Endothelial cell of umbilical vein (primary cell): ENCODE data around the gene FAM181A. TPM values are rescaled to one million over a fixed set of nuclear protein-coding genes. Genes with fewer than 3 reads are reported as not detected.

Experiments
- BruUV-seq: library from RNA; stranded (reverse); fragments of 400-500 nt; replicated peaks from 2 replicates; lab custom pipeline; 2021; lab: Mats Ljungman, UMichigan
- CTCF ChIA-PET: fragments of 300-600, 350-600 bp; sonication (Branson Sonifier 250); formaldehyde crosslinking; loops from one replicate; lab custom pipeline; 2021; ENCODE audit warnings: antibody characterized with exemption, inconsistent platforms; lab: Charles Lee
- POLR2A ChIA-PET: fragments of 300-600, 350-600 bp; sonication (Branson Sonifier 250); formaldehyde crosslinking; loops from one replicate; lab custom pipeline; 2021; ENCODE audit warnings: antibody characterized with exemption, inconsistent platforms; lab: Charles Lee
- DNase-seq: peaks from one replicate; pipeline ENCODE4 v3.0.0-alpha.2; 2011; ENCODE audit warnings: low read depth, low spot score
- FAIRE-seq: peaks from 2 replicates; lab custom pipeline; 2011; peaks lifted over from hg19 to GRCh38; lab: Jason Lieb, UNC
- H2AFZ ChIP-seq: 2 replicates; pipeline ENCODE4 v1.6.0; 2012; ENCODE audit warnings: low read depth, low read length, control low read depth, inconsistent platforms
- H3K27ac ChIP-seq: 2 replicates; pipeline ENCODE4 v1.5.1; 2011; ENCODE audit warnings: low read depth, mild to moderate bottlenecking, control low read depth, low read length, moderate library complexity; ENCODE audit not compliant: insufficient read depth
- H3K27me3 ChIP-seq, 2 experiments: 2 replicates each; pipeline versions ENCODE4 v1.6.0 to v1.6.1; 2011; ENCODE audit warnings: low read length in 2 of 2, mixed read lengths in 1 of 2; ENCODE audit not compliant: control insufficient read depth in 2 of 2, insufficient read depth in 2 of 2
- H3K36me3 ChIP-seq, 2 experiments: 2 replicates in 1 of 2; 3 replicates in 1 of 2; pipeline ENCODE4 v1.5.1; 2011; ENCODE audit warnings: low read length in 2 of 2, mild to moderate bottlenecking in 1 of 2, moderate library complexity in 1 of 2; ENCODE audit not compliant: control insufficient read depth in 2 of 2, insufficient read depth in 2 of 2; ENCODE audit errors: extremely low read depth in 1 of 2
- H3K4me1 ChIP-seq: 3 replicates; pipeline ENCODE4 v1.5.1; 2011; ENCODE audit warnings: mild to moderate bottlenecking, low read length; ENCODE audit not compliant: control insufficient read depth, insufficient read depth; ENCODE audit errors: extremely low read depth
- H3K4me2 ChIP-seq: 2 replicates; pipeline ENCODE4 v1.6.1; 2011; ENCODE audit warnings: low read length, control low read depth, mixed read lengths; ENCODE audit not compliant: insufficient read depth
- H3K4me3 ChIP-seq, 3 experiments: fragments of 200-600 bp in 1 of 3; sonication (generic), shearing (Covaris generic) in 1 of 3; replicated peaks in 1 of 3; 2 replicates each; pipeline ENCODE4 v1.5.1; 2011 to 2016; ENCODE audit warnings: control low read depth in 3 of 3, low read length in 3 of 3, mild to moderate bottlenecking in 2 of 3, inconsistent platforms in 1 of 3, low read depth in 1 of 3, moderate library complexity in 1 of 3; ENCODE audit not compliant: insufficient read depth in 1 of 3
- H3K79me2 ChIP-seq: 2 replicates; pipeline ENCODE4 v1.6.0; 2012; ENCODE audit warnings: low read length, inconsistent platforms; ENCODE audit not compliant: control insufficient read depth, insufficient read depth
- H3K9ac ChIP-seq: replicated peaks from 2 replicates; pipeline ENCODE3; 2011; ENCODE audit warnings: low read length, control low read depth; ENCODE audit not compliant: insufficient read depth; ENCODE audit errors: extremely low read depth
- H3K9me1 ChIP-seq: replicated peaks from 3 replicates; pipeline ENCODE4 v1.6.0; 2011; ENCODE audit warnings: mild to moderate bottlenecking, low read length; ENCODE audit not compliant: control insufficient read depth, insufficient read depth; ENCODE audit errors: extremely low read depth
- H3K9me3 ChIP-seq: replicated peaks from 2 replicates; pipeline ENCODE4 v1.5.1; 2012; ENCODE audit warnings: low read length, inconsistent platforms; ENCODE audit not compliant: control insufficient read depth, insufficient read depth
- H4K20me1 ChIP-seq: replicated peaks from 2 replicates; pipeline ENCODE3; 2011; ENCODE audit warnings: mild to moderate bottlenecking, low read length; ENCODE audit not compliant: control insufficient read depth, insufficient read depth; ENCODE audit errors: extremely low read depth
- CTCF ChIP-seq, 2 donors: IDR thresholded peaks; 1 replicate in 1 of 2; 2 replicates in 1 of 2; pipeline ENCODE4 v1.5.1; 2011; ENCODE audit warnings: low read length in 2 of 2, mild to moderate bottlenecking in 2 of 2, moderate library complexity in 2 of 2, control low read depth in 1 of 2, inconsistent platforms in 1 of 2, low read depth in 1 of 2; ENCODE audit not compliant: insufficient read depth in 1 of 2; ENCODE audit errors: extremely low read depth in 1 of 2
- EZH2 ChIP-seq: IDR thresholded peaks from 2 replicates; pipeline ENCODE4 v1.6.1; 2012; ENCODE audit warnings: borderline replicate concordance, low read depth, mild to moderate bottlenecking, moderate library complexity, low read length, inconsistent platforms; ENCODE audit not compliant: severe bottlenecking
- FOS ChIP-seq: IDR thresholded peaks from 2 replicates; pipeline ENCODE4 v1.6.1; 2011; ENCODE audit warnings: mild to moderate bottlenecking, low read length, moderate library complexity, borderline replicate concordance; ENCODE audit not compliant: insufficient read depth
- JUN ChIP-seq: IDR thresholded peaks from 2 replicates; pipeline ENCODE4 v1.6.1; 2011; ENCODE audit warnings: borderline replicate concordance, low read depth; ENCODE audit not compliant: insufficient read length, insufficient read depth
- MAX ChIP-seq: IDR thresholded peaks from 2 replicates; pipeline ENCODE4 v1.6.1; 2011; ENCODE audit not compliant: insufficient read depth, insufficient read length
- MYC ChIP-seq: IDR thresholded peaks from one replicate; pipeline ENCODE4 v1.6.1; 2011; ENCODE audit warnings: mild to moderate bottlenecking, low read depth, low read length
- dilution Hi-C: fragments of 300-500 bp; cut with MboI; formaldehyde crosslinking; loops from one replicate; pipeline ENCODE4 v1.15.0; 2019; ENCODE audit warnings: low sequenced_read_pairs; ENCODE audit not compliant: extremely low pct_ligation_motif_present
- intact Hi-C: fragments of 100-400 bp; cut with micrococcal nuclease; formaldehyde crosslinking; loops from one replicate; pipeline ENCODE4 v1.10.0; 2022
- polyA plus RNA-seq, 4 experiments: library from polyadenylated mRNA; depleted of rRNA in 3 of 4; stranded (reverse) in 3 of 4; unstranded in 1 of 4; fragments of >200 nt; gene quantifications; 2 replicates each; pipeline versions ENCODE4 v1.2.1 to v1.2.3, GENCODE V29; 2011 to 2012; ENCODE audit warnings: missing spikeins in 1 of 4
- total RNA-seq: library from RNA; stranded (reverse); gene quantifications from 2 replicates; pipeline ENCODE4 v1.2.3, GENCODE V29; 2021

Gene FAM181A
- total and polyA plus RNA-seq, 2 donors (not counting 3 experiments of a cell fraction or from before 2014, with no cell fraction given): not detected

- no peak for FAIRE-seq
- Histone ChIP-seq H3K79me2 (no peaks in the 10 kb centered on the region), H3K4me1 (no peaks in the 10 kb centered on the region), H3K9me1 (no peaks in the 10 kb centered on the region), H3K9ac (no peak overlapping the region), H3K36me3 (no peaks in the 10 kb centered on the region), H3K27ac (no peak overlapping the region), H3K9me3 (no peaks in the 10 kb centered on the region), H2AFZ (no peak overlapping the region), H4K20me1 (no peaks in the 10 kb centered on the region), H3K4me3 (no peak overlapping the region), H3K27me3 (no peaks in the 10 kb centered on the region), H3K4me2 (no peak overlapping the region)
- no TSS peak for BruUV-seq
- POLR2A ChIA-PET: no interaction called here
- dilution Hi-C loops (no loop called here), intact Hi-C loops (no loop called here)
- no peak for TF ChIP-seq FOS
- TF ChIP-seq CTCF (IDR thresholded peaks at IDR 0.05; ENCODE audit: extremely low read depth in 1 of 2, insufficient read depth in 1 of 2, low read depth in 1 of 2, low read length in 2 of 2): no peak
- no peak for TF ChIP-seq JUN
- no peak for TF ChIP-seq MYC
- TF ChIP-seq EZH2: no peak
- TF ChIP-seq MAX: no peak
- DNase-seq: no peak
- CTCF ChIA-PET: interaction anchor here (7.1 kb wide), 1 partner anchor 21 kb away, joined by 60 read pairs; no protein-coding TSS in a partner anchor
Observed at GRCh38 chr14:93960774-93961438, 33.8 kb downstream of the FAM181A start.
